ENCODE results near the gene RPS2. TPM values are rescaled to one million over a fixed set of nuclear protein-coding genes. Genes with fewer than 3 reads are reported as not detected.

Gene RPS2
- total RNA-seq, 1 donor from 2014 or later: 2,286 TPM

DNA sequence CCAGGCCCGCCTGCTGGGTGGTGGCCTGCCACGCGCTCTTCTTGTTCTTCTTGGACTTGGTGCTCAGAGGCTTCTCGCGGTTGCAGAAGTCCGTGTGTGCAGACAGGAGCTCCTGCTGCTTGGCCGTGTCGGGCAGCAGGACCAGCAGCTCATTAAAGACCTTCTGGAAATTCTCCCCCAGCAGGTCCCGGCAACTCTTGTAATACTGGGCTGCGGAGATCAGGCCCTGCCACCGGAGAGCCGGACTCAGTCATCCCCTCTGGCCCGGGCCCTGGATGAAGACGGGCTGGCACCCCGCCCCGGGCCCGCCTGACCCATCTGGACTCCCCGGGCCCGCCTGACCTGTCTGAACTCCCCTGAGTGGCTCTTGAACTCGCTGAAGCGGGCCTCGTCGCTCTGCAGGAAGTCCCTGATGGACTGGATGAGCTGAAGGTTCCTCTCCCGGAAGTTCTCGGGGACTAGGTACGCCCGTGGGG lies 33.8 kb upstream of the RPS2 start:
- DNase-seq (ENCODE audit: extremely low spot score, unreplicated experiment): no peak
- Mint-ChIP-seq H3K4me1 (ENCODE audit: unreplicated experiment) (no peaks in the 10 kb centered on the region), H3K9me3 (ENCODE audit: unreplicated experiment) (no peaks in the 10 kb centered on the region), H3K27ac (ENCODE audit: unreplicated experiment) (no peak overlapping the region), H3K27me3 (ENCODE audit: unreplicated experiment) (no peaks in the 10 kb centered on the region), H3K36me3 (ENCODE audit: unreplicated experiment) (peaks cover 18% of the 10 kb centered on the region), H3K4me3 (ENCODE audit: unreplicated experiment) (no peak overlapping the region)
- TF ChIP-seq CTCF (IDR thresholded peaks at IDR 0.05): no peak

- Mint-ChIP-seq H3K27me3 (ENCODE audit: unreplicated experiment) (no peaks in the 10 kb centered on the region), H3K27ac (ENCODE audit: unreplicated experiment) (no peak overlapping the region), H3K4me3 (ENCODE audit: unreplicated experiment) (no peak overlapping the region), H3K4me1 (ENCODE audit: unreplicated experiment) (no peaks in the 10 kb centered on the region), H3K36me3 (ENCODE audit: unreplicated experiment) (peaks cover 18% of the 10 kb centered on the region), H3K9me3 (ENCODE audit: unreplicated experiment) (no peaks in the 10 kb centered on the region)
- no peak for TF ChIP-seq CTCF (IDR thresholded peaks at IDR 0.05)
- DNase-seq (ENCODE audit: extremely low spot score, unreplicated experiment): no peak
These were observed 33.1 kb upstream of the RPS2 start for GRCh38 chr16:1997494-1998359.

GRCh38 chr16:1993731-1994131 lies 29.1 kb upstream of the RPS2 start:
- Mint-ChIP-seq H3K27ac (ENCODE audit: unreplicated experiment) (no peak overlapping the region), H3K36me3 (ENCODE audit: unreplicated experiment) (peaks cover 9% of the 10 kb centered on the region), H3K27me3 (ENCODE audit: unreplicated experiment) (peaks cover 7% of the 10 kb centered on the region), H3K4me3 (ENCODE audit: unreplicated experiment) (no peak overlapping the region), H3K9me3 (ENCODE audit: unreplicated experiment) (no peaks in the 10 kb centered on the region), H3K4me1 (ENCODE audit: unreplicated experiment) (peaks cover 6% of the 10 kb centered on the region)
- TF ChIP-seq CTCF (IDR thresholded peaks at IDR 0.05): no peak
- DNase-seq (ENCODE audit: extremely low spot score, unreplicated experiment): no peak

DNA sequence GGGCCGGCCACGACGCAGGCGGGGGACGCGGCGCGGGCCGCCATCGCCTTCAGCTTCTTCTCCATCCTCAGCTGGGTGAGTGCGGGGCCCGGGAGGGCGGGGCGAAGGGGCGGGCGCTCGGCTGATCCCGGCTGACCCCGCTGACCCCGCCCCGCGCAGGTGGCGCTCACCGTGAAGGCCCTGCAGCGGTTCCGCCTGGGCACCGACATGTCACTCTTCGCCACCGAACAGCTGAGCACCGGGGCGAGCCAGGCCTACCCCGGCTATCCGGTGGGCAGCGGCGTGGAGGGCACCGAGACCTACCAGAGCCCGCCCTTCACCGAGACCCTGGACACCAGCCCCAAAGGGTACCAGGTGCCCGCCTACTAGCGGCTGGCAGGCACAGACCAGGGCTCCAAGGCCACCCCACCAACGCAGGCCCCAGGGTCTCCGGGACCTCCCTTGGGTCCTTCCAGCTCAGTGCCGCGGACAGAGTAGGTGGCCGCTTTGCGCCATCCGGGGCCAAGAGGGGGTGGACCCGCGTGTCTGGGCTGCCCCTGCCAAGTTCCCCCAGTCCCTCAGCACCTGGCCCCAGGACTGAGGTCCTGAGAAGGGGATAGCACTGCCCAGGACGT lies 28.2 kb upstream of the RPS2 start:
- peaks cover 10% of the 10 kb centered on the region for H3K27me3 Mint-ChIP-seq (ENCODE audit: unreplicated experiment)
- DNase-seq (ENCODE audit: extremely low spot score, unreplicated experiment): no peak
- TF ChIP-seq CTCF (IDR thresholded peaks at IDR 0.05): no peak
- no peaks in the 10 kb centered on the region for H3K9me3 Mint-ChIP-seq (ENCODE audit: unreplicated experiment)
- no peak overlapping the region for H3K4me3 Mint-ChIP-seq (ENCODE audit: unreplicated experiment)
- no peak overlapping the region for H3K27ac Mint-ChIP-seq (ENCODE audit: unreplicated experiment)
- H3K4me1 Mint-ChIP-seq (ENCODE audit: unreplicated experiment): peaks cover 6% of the 10 kb centered on the region
- peaks cover 6% of the 10 kb centered on the region for H3K36me3 Mint-ChIP-seq (ENCODE audit: unreplicated experiment)
